Daoy (cell line): Measurements from ENCODE around the gene P2RY12. TPM values are rescaled to one million over a fixed set of nuclear protein-coding genes. Genes with fewer than 3 reads are reported as not detected.

ENCODE experiments used
- DNase-seq: peaks from one replicate; pipeline ENCODE4 v3.0.0-alpha.2; 2015; ENCODE audit warnings: low read depth
- total RNA-seq: library from RNA; depleted of rRNA; stranded (reverse); fragments of >200 nt; shearing (Covaris generic); gene quantifications from 2 replicates; pipeline ENCODE4 v1.2.3, GENCODE V29; 2014

Gene P2RY12
- total RNA-seq, 1 experiment from 2014 or later = not detected

- DNase-seq = no peak
These were observed 38.3 kb downstream of the P2RY12 start for GRCh38 chr3:151346292-151346691.

GRCh38 chr3:151345859-151346258 is 38.7 kb downstream of the P2RY12 start:
- DNase-seq = peak; percentile 46

GRCh38 chr3:151331696-151332095 is 52.9 kb downstream of the P2RY12 start:
- DNase-seq = no peak

GRCh38 chr3:151330899-151331298 is 53.7 kb downstream of the P2RY12 start:
- DNase-seq = no peak

GRCh38 chr3:151330379-151330778 is 54.2 kb downstream of the P2RY12 start:
- no peak for DNase-seq

GRCh38 chr3:151329363-151329762 is 55.2 kb downstream of the P2RY12 start, which contains the start of gene P2RY13:
P2RY13 (minus strand) TSS chr3:151329549; CDS start chr3:151329528, 21 bp downstream.
- no peak for DNase-seq

GRCh38 chr3:151328298-151328995 is 56.1 kb downstream of the P2RY12 start:
- peak; percentile 26 for DNase-seq

GRCh38 chr3:151327571-151328198 is 56.9 kb downstream of the P2RY12 start:
- no peak for DNase-seq

- no peak for DNase-seq
These were observed 62.0 kb downstream of the P2RY12 start for GRCh38 chr3:151322511-151322910.

- no peak for DNase-seq
These were observed 63.0 kb downstream of the P2RY12 start for GRCh38 chr3:151321526-151321925.

- DNase-seq = no peak
These were observed 64.4 kb downstream of the P2RY12 start for GRCh38 chr3:151320131-151320530.

GRCh38 chr3:151319628-151320027 is 64.9 kb downstream of the P2RY12 start:
- DNase-seq = no peak

- DNase-seq = no peak
These were observed 65.6 kb downstream of the P2RY12 start for GRCh38 chr3:151318991-151319390.

- no peak for DNase-seq
These were observed 66.2 kb downstream of the P2RY12 start for GRCh38 chr3:151318313-151318712.

GRCh38 chr3:151316267-151316991 is 68.1 kb downstream of the P2RY12 start, which contains the start of gene GPR87:
GPR87 (minus strand) TSS chr3:151316820; CDS start chr3:151300100, 16,720 bp downstream.
- DNase-seq = peak; percentile 63

- DNase-seq = no peak
These were observed 68.7 kb downstream of the P2RY12 start for GRCh38 chr3:151315846-151316245.

- DNase-seq = no peak
These were observed 69.4 kb downstream of the P2RY12 start for GRCh38 chr3:151315136-151315535.

- DNase-seq = no peak
These were observed 70.0 kb downstream of the P2RY12 start for GRCh38 chr3:151314593-151314992.

GRCh38 chr3:151314137-151314536 is 70.4 kb downstream of the P2RY12 start:
- no peak for DNase-seq

- DNase-seq = no peak
These were observed 71.6 kb downstream of the P2RY12 start for GRCh38 chr3:151312972-151313371.

- no peak for DNase-seq
These were observed 75.0 kb downstream of the P2RY12 start for GRCh38 chr3:151309566-151309965.
